Measurements from ENCODE around the gene FHAD1. TPM values are rescaled to one million over a fixed set of nuclear protein-coding genes. Genes with fewer than 3 reads are reported as not detected.

FHAD1 gene
- total and polyA plus RNA-seq, 2 of the 13 experiments (the other 11 are each of a cell fraction or from before 2014, with no cell fraction given): not detected

DNA sequence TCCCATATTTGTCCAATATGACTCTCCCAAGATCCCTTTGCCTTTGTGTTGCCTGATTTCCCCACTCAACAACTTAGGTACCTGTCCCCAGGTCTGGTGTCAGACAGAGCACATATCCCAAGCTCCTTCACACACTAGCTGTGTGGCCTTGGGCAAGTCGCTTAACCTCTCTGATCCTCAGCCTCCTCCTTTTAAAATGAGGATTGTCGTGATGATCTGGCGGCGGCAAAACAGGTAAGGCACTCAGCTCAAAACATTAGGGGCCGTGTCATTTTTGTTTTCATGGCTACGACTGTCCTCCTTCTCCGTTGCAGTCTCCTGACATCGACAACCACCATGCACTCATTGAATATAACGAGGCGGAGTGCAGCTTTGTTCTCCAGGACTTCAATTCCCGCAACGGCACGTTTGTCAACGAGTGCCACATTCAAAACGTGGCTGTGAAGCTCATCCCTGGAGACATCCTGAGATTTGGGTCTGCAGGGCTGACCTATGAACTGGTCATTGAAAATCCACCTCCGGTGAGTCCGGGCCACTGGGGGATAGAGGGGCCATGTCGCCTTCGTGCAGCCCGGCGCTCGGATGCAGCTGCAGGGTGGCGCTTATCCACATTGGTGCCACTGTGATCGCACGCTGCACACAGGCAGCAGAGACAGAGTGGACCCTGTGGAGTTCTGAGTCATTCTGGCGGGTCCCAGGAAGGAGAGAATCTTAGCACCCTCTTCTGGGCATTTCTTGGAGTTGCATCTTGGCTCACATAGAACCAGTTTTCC lies 25.2 kb downstream of the FHAD1 start (continued):
- TF ChIP-seq, protein P1, sequence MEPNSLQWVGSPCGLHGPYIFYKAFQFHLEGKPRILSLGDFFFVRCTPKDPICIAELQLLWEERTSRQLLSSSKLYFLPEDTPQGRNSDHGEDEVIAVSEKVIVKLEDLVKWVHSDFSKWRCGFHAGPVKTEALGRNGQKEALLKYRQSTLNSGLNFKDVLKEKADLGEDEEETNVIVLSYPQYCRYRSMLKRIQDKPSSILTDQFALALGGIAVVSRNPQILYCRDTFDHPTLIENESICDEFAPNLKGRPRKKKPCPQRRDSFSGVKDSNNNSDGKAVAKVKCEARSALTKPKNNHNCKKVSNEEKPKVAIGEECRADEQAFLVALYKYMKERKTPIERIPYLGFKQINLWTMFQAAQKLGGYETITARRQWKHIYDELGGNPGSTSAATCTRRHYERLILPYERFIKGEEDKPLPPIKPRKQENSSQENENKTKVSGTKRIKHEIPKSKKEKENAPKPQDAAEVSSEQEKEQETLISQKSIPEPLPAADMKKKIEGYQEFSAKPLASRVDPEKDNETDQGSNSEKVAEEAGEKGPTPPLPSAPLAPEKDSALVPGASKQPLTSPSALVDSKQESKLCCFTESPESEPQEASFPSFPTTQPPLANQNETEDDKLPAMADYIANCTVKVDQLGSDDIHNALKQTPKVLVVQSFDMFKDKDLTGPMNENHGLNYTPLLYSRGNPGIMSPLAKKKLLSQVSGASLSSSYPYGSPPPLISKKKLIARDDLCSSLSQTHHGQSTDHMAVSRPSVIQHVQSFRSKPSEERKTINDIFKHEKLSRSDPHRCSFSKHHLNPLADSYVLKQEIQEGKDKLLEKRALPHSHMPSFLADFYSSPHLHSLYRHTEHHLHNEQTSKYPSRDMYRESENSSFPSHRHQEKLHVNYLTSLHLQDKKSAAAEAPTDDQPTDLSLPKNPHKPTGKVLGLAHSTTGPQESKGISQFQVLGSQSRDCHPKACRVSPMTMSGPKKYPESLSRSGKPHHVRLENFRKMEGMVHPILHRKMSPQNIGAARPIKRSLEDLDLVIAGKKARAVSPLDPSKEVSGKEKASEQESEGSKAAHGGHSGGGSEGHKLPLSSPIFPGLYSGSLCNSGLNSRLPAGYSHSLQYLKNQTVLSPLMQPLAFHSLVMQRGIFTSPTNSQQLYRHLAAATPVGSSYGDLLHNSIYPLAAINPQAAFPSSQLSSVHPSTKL (CRISPR knock-in tag; IDR thresholded peaks at IDR 0.05): peak; percentile 61
- TF ChIP-seq ZNF34 (CRISPR knock-in tag; IDR thresholded peaks at IDR 0.05; ENCODE audit: borderline replicate concordance) (no peak), ZKSCAN1 (IDR thresholded peaks at IDR 0.05; ENCODE audit: low read length) (0 out of 2 replicates have a peak, but pooled peaks have one; percentile 31), ZNF326 (CRISPR knock-in tag; IDR thresholded peaks at IDR 0.05; ENCODE audit: borderline replicate concordance) (no peak), ZNF558 (CRISPR knock-in tag; IDR thresholded peaks at IDR 0.05; ENCODE audit: borderline replicate concordance) (no peak), ZNF350 (CRISPR knock-in tag; IDR thresholded peaks at IDR 0.05; ENCODE audit: borderline replicate concordance, low read depth) (0 out of 2 replicates have a peak, but pooled peaks have one; percentile 63), ZBTB1 (CRISPR knock-in tag; IDR thresholded peaks at IDR 0.05; ENCODE audit: borderline replicate concordance) (no peak), RBAK (CRISPR knock-in tag; IDR thresholded peaks at IDR 0.05) (no peak), GTF2F1 (IDR thresholded peaks at IDR 0.05; ENCODE audit: low read length) (no peak), ARNTL (CRISPR knock-in tag; IDR thresholded peaks at IDR 0.05) (no peak), ZNF564 (CRISPR knock-in tag; IDR thresholded peaks at IDR 0.05) (no peak), PAX8 (CRISPR knock-in tag; IDR thresholded peaks at IDR 0.05; ENCODE audit: borderline replicate concordance) (no peak), SMAD9 (CRISPR knock-in tag; IDR thresholded peaks at IDR 0.05) (no peak), HOXA5 (CRISPR knock-in tag; IDR thresholded peaks at IDR 0.05) (no peak), HCFC1 (IDR thresholded peaks at IDR 0.05; ENCODE audit: low read depth, low read length) (no peak), KLF16 (CRISPR knock-in tag; IDR thresholded peaks at IDR 0.05) (peak in 1 of 2 experiments; percentile 65; a peak in 1 of 4 replicates), EED (CRISPR knock-in tag; IDR thresholded peaks at IDR 0.05) (no peak), RBM22 (optimal IDR thresholded peaks at IDR 0.05; ENCODE audit: low read length) (no peak), GATAD1 (CRISPR knock-in tag; IDR thresholded peaks at IDR 0.05) (no peak; the same call in 1 of the 2 replicates), JUNB (CRISPR knock-in tag; IDR thresholded peaks at IDR 0.05; ENCODE audit: borderline replicate concordance) (no peak)
- TF ChIP-seq, protein P2, sequence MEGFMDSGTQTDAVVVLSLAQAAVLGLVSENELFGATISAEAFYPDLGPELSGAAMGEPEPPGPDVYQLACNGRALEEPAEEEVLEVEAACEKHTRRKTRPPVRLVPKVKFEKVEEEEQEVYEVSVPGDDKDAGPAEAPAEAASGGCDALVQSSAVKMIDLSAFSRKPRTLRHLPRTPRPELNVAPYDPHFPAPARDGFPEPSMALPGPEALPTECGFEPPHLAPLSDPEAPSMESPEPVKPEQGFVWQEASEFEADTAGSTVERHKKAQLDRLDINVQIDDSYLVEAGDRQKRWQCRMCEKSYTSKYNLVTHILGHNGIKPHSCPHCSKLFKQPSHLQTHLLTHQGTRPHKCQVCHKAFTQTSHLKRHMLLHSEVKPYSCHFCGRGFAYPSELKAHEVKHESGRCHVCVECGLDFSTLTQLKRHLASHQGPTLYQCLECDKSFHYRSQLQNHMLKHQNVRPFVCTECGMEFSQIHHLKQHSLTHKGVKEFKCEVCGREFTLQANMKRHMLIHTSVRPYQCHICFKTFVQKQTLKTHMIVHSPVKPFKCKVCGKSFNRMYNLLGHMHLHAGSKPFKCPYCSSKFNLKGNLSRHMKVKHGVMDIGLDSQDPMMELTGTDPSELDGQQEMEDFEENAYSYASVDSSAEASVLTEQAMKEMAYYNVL (CRISPR knock-in tag; IDR thresholded peaks at IDR 0.05; ENCODE audit: borderline replicate concordance): 0 out of 2 replicates have a peak, but pooled peaks have one; percentile 47
- TF ChIP-seq, protein P3, sequence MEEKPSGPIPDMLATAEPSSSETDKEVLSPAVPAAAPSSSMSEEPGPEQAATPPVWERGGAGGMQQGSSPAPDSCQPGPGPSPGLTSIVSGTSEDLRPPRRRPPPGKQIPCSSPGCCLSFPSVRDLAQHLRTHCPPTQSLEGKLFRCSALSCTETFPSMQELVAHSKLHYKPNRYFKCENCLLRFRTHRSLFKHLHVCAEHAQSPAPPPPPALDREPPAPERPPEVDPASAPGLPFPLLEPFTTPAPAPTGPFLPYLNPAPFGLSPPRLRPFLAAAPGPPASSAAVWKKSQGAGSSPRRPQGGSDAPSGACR (CRISPR knock-in tag; IDR thresholded peaks at IDR 0.05): no peak

All from HepG2 (cell line).